Activated CD8-positive, alpha-beta memory T cell treated with anti-CD3 and anti-CD28 coated beads, Interleukin-2, amount 10 ng/mL, durations not matched to agents 7 days and 5 days (primary cell): Measurements from ENCODE around the gene RUBCN. TPM values are rescaled to one million over a fixed set of nuclear protein-coding genes. Genes with fewer than 3 reads are reported as not detected.
A peak's percentile ranks its signal among the peaks of the same experiment; 100 is the strongest.
"Not testable (repeated sequence)": the region's sequence is repeated elsewhere in the genome, so short reads cannot be mapped to it uniquely, and the experiment has no call there.

Experiments used
- ATAC-seq: fragments of 150-1000 bp; cut with Tn5 transposase; one replicate; pipeline ENCODE4 v1.10.0; 2021; ENCODE audit warnings: moderate library complexity
- CTCF ChIA-PET: fragments of 350-600 bp; sonication (Branson Sonifier 250); formaldehyde crosslinking; loops from one replicate; lab custom pipeline; 2021; ENCODE audit warnings: antibody characterized with exemption; lab: Charles Lee
- DNase-seq: peaks from one replicate; pipeline ENCODE4 v3.0.0-alpha.2; 2020
- H3K27ac Mint-ChIP-seq: one replicate; pipeline ENCODE4 v1.8.0; 2021; ENCODE audit warnings: mild to moderate bottlenecking, mixed read lengths
- H3K27me3 Mint-ChIP-seq: one replicate; pipeline ENCODE4 v1.8.0; 2021; ENCODE audit warnings: mixed read lengths
- H3K36me3 Mint-ChIP-seq: one replicate; pipeline ENCODE4 v1.8.0; 2021; ENCODE audit warnings: mild to moderate bottlenecking, mixed read lengths
- H3K4me1 Mint-ChIP-seq: one replicate; pipeline ENCODE4 v1.8.0; 2021; ENCODE audit warnings: mixed read lengths
- H3K4me3 Mint-ChIP-seq: one replicate; pipeline ENCODE4 v1.8.0; 2021; ENCODE audit warnings: mild to moderate bottlenecking, moderate library complexity, mixed read lengths
- H3K9me3 Mint-ChIP-seq: one replicate; pipeline ENCODE4 v1.8.0; 2022; ENCODE audit warnings: low read depth, mixed read lengths
- total RNA-seq, 2 experiments: library from RNA; stranded (reverse); gene quantifications; one replicate each; pipeline ENCODE4 v1.2.3, GENCODE V29; 2021

The RUBCN gene
- total RNA-seq, 2 experiments from 2014 or later: 55.5 to 58.9 TPM

DNA sequence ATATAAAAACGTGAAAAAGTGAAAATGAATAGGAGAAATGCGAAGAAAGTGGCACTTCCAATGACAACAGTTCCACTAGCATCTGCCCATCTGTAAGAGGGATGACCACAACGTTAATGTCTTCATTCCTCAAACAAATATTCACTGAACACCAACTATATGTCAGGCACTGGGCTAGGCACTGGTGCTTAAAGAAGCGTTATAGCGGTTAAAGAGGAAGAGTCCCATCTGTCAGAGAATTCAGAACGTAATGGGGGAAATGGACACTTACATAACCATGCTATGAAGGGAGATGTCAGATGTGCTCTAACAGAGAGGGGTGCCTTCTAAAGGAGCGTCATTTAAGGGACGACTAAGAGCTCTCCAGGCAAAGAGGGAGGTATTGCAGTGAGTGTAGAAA, 8.2 kb downstream of the RUBCN start:
- Mint-ChIP-seq H3K36me3 (peaks cover 21% of the 10 kb centered on the region), H3K4me1 (peaks cover 12% of the 10 kb centered on the region), H3K27me3 (no peaks in the 10 kb centered on the region), H3K9me3 (peaks cover 2% of the 10 kb centered on the region), H3K4me3 (no peak overlapping the region), H3K27ac (no peak overlapping the region)
- CTCF ChIA-PET: interaction anchor here (1.3 to 1.4 kb wide), 3 partner anchors 16 to 130 kb away, joined by 3 to 5 read pairs (median 3); no protein-coding TSS in a partner anchor
- no peak for DNase-seq
- no peak for ATAC-seq

GRCh38 chr3:197727878-197728277, 8.8 kb downstream of the RUBCN start:
- H3K27ac Mint-ChIP-seq: not testable (repeated sequence)

GRCh38 chr3:197722734-197723133, 14.0 kb downstream of the RUBCN start:
- Mint-ChIP-seq H3K27ac (no peak overlapping the region), H3K27me3 (no peaks in the 10 kb centered on the region), H3K9me3 (peaks cover 11% of the 10 kb centered on the region), H3K4me3 (no peak overlapping the region), H3K4me1 (no peaks in the 10 kb centered on the region), H3K36me3 (peaks cover 45% of the 10 kb centered on the region)
- ATAC-seq: no peak
- CTCF ChIA-PET: no interaction called here
- DNase-seq: no peak

More at GRCh38 chr3:197727878-197728277, 8.8 kb downstream of the RUBCN start:
- not testable (repeated sequence) for ATAC-seq, H3K27me3 Mint-ChIP-seq, H3K4me3 Mint-ChIP-seq, DNase-seq, H3K9me3 Mint-ChIP-seq
- Mint-ChIP-seq H3K4me1 (peaks cover 11% of the 10 kb centered on the region), H3K36me3 (peaks cover 26% of the 10 kb centered on the region)
- CTCF ChIA-PET: interaction anchor here (1.3 to 1.4 kb wide), 3 partner anchors 16 to 129 kb away, joined by 3 to 5 read pairs (median 3); no protein-coding TSS in a partner anchor

DNA sequence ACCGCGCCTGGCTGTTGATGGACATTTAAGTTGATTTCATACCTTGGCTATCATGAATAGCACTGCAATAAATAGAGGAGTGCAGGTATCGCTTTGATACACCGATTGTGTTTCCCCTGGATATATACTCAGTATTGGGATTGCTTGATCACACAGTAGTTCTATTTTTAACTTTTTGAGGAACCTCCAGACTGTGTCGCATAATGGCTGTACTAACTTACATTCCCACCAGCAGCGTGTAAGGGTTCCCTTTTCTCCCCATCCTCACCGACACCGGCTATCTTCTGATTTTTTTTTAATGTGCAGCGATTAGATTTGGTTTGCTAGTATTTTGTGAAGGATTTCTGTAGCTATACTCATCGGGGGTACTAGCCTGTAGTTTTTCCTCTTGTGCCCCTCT, 16.0 kb downstream of the RUBCN start:
- DNase-seq: no peak
- no peak overlapping the region for H3K4me3 Mint-ChIP-seq
- H3K9me3 Mint-ChIP-seq: peaks cover 11% of the 10 kb centered on the region
- peaks cover 5% of the 10 kb centered on the region for H3K4me1 Mint-ChIP-seq
- no peak overlapping the region for H3K27ac Mint-ChIP-seq
- H3K27me3 Mint-ChIP-seq: no peaks in the 10 kb centered on the region
- peaks cover 53% of the 10 kb centered on the region for H3K36me3 Mint-ChIP-seq
- ATAC-seq: no peak
- CTCF ChIA-PET: interaction anchor here (1.4 kb wide), 1 partner anchor 8 kb away, joined by 3 read pairs; no protein-coding TSS in a partner anchor

DNA sequence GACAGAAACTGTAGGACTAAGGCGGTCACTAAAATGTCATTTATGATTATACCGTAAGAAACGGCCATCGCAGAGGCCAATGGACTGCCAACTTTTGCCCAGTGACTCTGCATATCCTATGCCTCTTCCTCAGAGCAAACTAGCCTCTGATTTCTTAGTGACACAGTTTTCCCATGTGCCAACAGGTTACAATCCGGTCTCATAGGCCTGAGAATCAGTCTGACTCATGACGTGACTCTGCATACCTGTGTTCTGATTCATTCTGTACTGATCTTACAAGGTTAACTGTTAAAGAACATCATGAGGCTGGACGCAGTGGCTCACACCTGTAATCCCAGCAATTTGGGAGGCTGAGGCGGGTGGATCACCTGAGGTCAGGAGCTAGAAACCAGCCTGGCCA, 17.8 kb downstream of the RUBCN start:
- no peaks in the 10 kb centered on the region for H3K27me3 Mint-ChIP-seq
- peaks cover 14% of the 10 kb centered on the region for H3K4me1 Mint-ChIP-seq
- H3K4me3 Mint-ChIP-seq: no peak overlapping the region
- peaks cover 11% of the 10 kb centered on the region for H3K9me3 Mint-ChIP-seq
- CTCF ChIA-PET: interaction anchor here (0.9 kb wide), 1 partner anchor 120 kb away, joined by 4 read pairs; no protein-coding TSS in a partner anchor
- ATAC-seq (no peak), DNase-seq (no peak)
- peaks cover 59% of the 10 kb centered on the region for H3K36me3 Mint-ChIP-seq
- H3K27ac Mint-ChIP-seq: no peak overlapping the region

DNA sequence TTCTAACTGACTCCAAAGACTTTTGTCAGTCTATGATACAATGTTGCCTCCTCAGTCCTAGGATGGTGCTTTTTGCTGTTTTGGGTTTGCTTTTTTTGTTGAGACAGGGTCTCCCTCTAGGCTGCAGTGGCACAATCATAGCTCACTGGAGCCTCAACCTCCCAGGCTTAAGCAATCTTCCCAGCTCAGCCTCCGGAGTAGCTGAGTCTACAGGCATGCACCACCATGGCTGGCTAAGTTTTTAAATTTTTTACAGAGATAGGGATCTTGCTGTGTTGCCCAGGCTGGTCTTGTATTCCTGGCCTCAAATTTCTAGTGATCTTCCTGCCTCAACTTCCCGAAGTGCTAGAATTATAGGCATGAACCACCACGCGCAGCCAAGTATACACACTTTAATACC, 22.5 kb downstream of the RUBCN start:
- CTCF ChIA-PET: interaction anchor here (1.6 to 3.2 kb wide), 2 partner anchors 11 to 37 kb away, joined by 3 to 15 read pairs; no protein-coding TSS in a partner anchor
- no peaks in the 10 kb centered on the region for H3K9me3 Mint-ChIP-seq
- H3K27me3 Mint-ChIP-seq: no peaks in the 10 kb centered on the region
- no peak for DNase-seq
- peaks cover 36% of the 10 kb centered on the region for H3K4me1 Mint-ChIP-seq
- peak overlapping the region; percentile 100 for H3K27ac Mint-ChIP-seq
- H3K4me3 Mint-ChIP-seq: no peak overlapping the region
- peaks cover 43% of the 10 kb centered on the region for H3K36me3 Mint-ChIP-seq
- no peak for ATAC-seq

GRCh38 chr3:197713477-197713822, 23.3 kb downstream of the RUBCN start:
- ATAC-seq: no peak
- CTCF ChIA-PET: interaction anchor here (1.3 to 3.2 kb wide), 2 partner anchors 12 to 457 kb away, joined by 3 to 15 read pairs; no protein-coding TSS in a partner anchor
- Mint-ChIP-seq H3K27me3 (no peaks in the 10 kb centered on the region), H3K4me3 (peak overlapping the region; percentile 77), H3K27ac (peak overlapping the region; percentile 100), H3K36me3 (peaks cover 44% of the 10 kb centered on the region), H3K9me3 (no peaks in the 10 kb centered on the region), H3K4me1 (peaks cover 36% of the 10 kb centered on the region)
- DNase-seq: no peak

DNA sequence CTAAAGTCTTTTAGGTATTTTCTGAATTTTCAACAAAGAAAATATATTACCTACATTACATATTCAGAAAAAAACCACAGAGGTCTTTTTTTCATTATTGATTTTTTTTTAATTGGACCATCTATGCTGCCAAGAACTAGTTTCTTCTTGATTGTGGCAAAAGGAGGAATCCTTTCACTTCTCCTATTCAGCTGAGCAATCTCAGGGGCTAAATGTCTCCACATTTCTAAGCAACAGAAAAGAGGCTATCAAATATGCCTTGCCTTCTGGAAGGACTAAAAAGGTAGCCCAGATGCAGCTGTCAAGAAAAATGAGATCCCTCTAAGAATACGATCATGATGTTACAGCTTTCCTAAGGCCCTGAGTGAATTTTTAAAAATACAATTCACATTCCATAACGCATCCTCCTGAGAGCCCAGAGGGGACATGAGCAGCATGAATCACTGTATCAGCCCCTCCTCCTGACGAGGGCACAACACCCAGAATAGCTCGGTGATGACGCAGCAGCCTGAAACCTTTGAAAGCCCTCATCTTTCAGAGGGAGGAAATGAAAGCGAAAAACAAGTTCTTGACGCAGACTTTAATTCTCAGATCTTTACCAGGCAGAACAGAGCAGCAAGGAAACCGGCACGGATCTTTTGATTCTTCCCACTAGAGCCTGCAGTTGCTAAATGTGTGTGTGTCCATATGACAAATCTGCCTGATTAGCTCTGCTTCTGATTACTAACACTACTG, 24.6 kb downstream of the RUBCN start:
- Mint-ChIP-seq H3K9me3 (no peaks in the 10 kb centered on the region), H3K36me3 (peaks cover 34% of the 10 kb centered on the region), H3K4me3 (peak overlapping the region; percentile 77), H3K27me3 (no peaks in the 10 kb centered on the region), H3K27ac (peak overlapping the region; percentile 100), H3K4me1 (peaks cover 36% of the 10 kb centered on the region)
- ATAC-seq: peak; percentile 100
- CTCF ChIA-PET: interaction anchor here (0.6 to 3.2 kb wide), 8 partner anchors 9 to 455 kb away, joined by 3 to 15 read pairs (median 3); partner anchors contain the start of gene RUBCN
- peak; percentile 95 for DNase-seq

- H3K9me3 Mint-ChIP-seq, H3K4me3 Mint-ChIP-seq, DNase-seq, ATAC-seq, H3K27me3 Mint-ChIP-seq, CTCF ChIA-PET: not testable (repeated sequence)
- Mint-ChIP-seq H3K4me1 (peaks cover 33% of the 10 kb centered on the region), H3K27ac (peak overlapping the region; percentile 67), H3K36me3 (peaks cover 26% of the 10 kb centered on the region)
Observed at GRCh38 chr3:197710965-197711364, 25.7 kb downstream of the RUBCN start.

DNA sequence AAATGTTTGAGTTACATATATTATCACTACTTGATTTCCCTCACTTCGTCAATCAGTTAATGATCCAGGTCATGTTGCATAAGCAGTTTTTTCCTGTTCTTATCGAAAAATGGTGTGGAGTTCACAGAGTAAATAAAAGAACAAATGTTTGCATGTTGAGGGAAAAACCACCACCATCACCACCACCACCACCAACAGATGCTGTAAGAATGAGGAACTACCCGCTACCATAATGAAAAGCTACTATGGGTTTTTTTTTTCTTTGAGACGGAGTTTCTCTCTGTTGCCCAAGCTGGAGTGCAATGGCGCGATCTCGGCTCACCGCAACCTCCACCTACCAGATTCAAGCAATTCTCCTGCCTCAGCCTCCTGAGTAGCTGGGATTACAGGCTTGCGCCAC, 27.6 kb downstream of the RUBCN start:
- CTCF ChIA-PET: no interaction called here
- H3K27ac Mint-ChIP-seq: no peak overlapping the region
- no peaks in the 10 kb centered on the region for H3K27me3 Mint-ChIP-seq
- H3K4me1 Mint-ChIP-seq: peaks cover 25% of the 10 kb centered on the region
- no peaks in the 10 kb centered on the region for H3K9me3 Mint-ChIP-seq
- no peak overlapping the region for H3K4me3 Mint-ChIP-seq
- no peak for DNase-seq
- peaks cover 24% of the 10 kb centered on the region for H3K36me3 Mint-ChIP-seq
- ATAC-seq: no peak

DNA sequence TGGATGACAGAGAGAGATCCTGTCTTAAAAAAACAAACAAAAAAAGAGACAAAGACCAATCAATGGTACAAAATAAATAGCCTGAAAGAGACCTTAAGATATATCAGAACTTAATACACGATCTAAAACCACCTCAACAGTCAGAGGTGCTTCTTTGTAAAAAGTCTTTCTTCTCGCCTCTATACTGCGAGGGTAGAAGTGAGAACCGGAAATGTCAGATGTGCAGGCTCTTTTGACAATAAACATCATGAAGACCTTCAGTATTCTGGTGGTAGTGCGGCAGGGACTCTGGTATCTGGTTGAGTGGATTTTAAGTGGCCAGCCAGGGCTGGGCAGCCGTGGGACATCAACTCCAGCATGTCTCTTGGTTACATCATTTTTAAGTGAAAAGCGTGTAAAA, 30.0 kb downstream of the RUBCN start:
- Mint-ChIP-seq H3K4me3 (no peak overlapping the region), H3K9me3 (no peaks in the 10 kb centered on the region), H3K27ac (no peak overlapping the region), H3K27me3 (no peaks in the 10 kb centered on the region), H3K36me3 (peaks cover 32% of the 10 kb centered on the region), H3K4me1 (peaks cover 7% of the 10 kb centered on the region)
- DNase-seq (no peak), ATAC-seq (no peak)
- CTCF ChIA-PET: interaction anchor here (1.0 kb wide), 1 partner anchor 21 kb away, joined by 3 read pairs; no protein-coding TSS in a partner anchor

- Mint-ChIP-seq H3K27me3 (no peaks in the 10 kb centered on the region), H3K4me3 (no peak overlapping the region), H3K4me1 (peaks cover 2% of the 10 kb centered on the region), H3K36me3 (peaks cover 58% of the 10 kb centered on the region), H3K27ac (no peak overlapping the region), H3K9me3 (no peaks in the 10 kb centered on the region)
- no peak for DNase-seq
- no peak for ATAC-seq
- CTCF ChIA-PET: interaction anchor here (0.9 to 1.3 kb wide), 2 partner anchors 15 to 30 kb away, joined by 3 read pairs; no protein-coding TSS in a partner anchor
Observed at GRCh38 chr3:197701841-197702240, 34.9 kb downstream of the RUBCN start.

- DNase-seq: no peak
- no peak for ATAC-seq
- Mint-ChIP-seq H3K27ac (no peak overlapping the region), H3K9me3 (no peaks in the 10 kb centered on the region), H3K27me3 (no peaks in the 10 kb centered on the region), H3K4me3 (no peak overlapping the region), H3K4me1 (no peaks in the 10 kb centered on the region), H3K36me3 (peaks cover 63% of the 10 kb centered on the region)
- CTCF ChIA-PET: no interaction called here
Observed at GRCh38 chr3:197700095-197700494, 36.6 kb downstream of the RUBCN start.

GRCh38 chr3:197697355-197697754, 39.3 kb downstream of the RUBCN start:
- no peak overlapping the region for H3K27ac Mint-ChIP-seq

More at GRCh38 chr3:197697355-197697754, 39.3 kb downstream of the RUBCN start:
- Mint-ChIP-seq H3K4me1 (no peaks in the 10 kb centered on the region), H3K36me3 (peaks cover 56% of the 10 kb centered on the region), H3K9me3 (no peaks in the 10 kb centered on the region), H3K4me3 (no peak overlapping the region), H3K27me3 (no peaks in the 10 kb centered on the region)
- DNase-seq: no peak
- ATAC-seq: no peak
- CTCF ChIA-PET: no interaction called here
